Measurements from ENCODE around the gene PDIA4.

The PDIA4 gene

GRCh38 chr7:148963583-148964482, 64.5 kb downstream of the PDIA4 start:
- DNase-seq: no peak

- peak; percentile 63 for DNase-seq
Observed at GRCh38 chr7:148962823-148963582, 65.3 kb downstream of the PDIA4 start.

- DNase-seq: no peak
Observed at GRCh38 chr7:148962440-148962822, 65.9 kb downstream of the PDIA4 start.

- DNase-seq: no peak
Observed at GRCh38 chr7:148959726-148960125, 68.6 kb downstream of the PDIA4 start.

- DNase-seq: no peak
Observed at GRCh38 chr7:148958061-148958460, 70.2 kb downstream of the PDIA4 start.

GRCh38 chr7:148954766-148955165, 73.5 kb downstream of the PDIA4 start:
- DNase-seq: no peak

GRCh38 chr7:148953676-148954075, 74.6 kb downstream of the PDIA4 start:
- no peak for DNase-seq
